Measurements from ENCODE around the gene KRTAP10-8. TPM values are rescaled to one million over a fixed set of nuclear protein-coding genes. Genes with fewer than 3 reads are reported as not detected.

The KRTAP10-8 gene
- total RNA-seq, 4 donors from 2014 or later: not detected

DNA sequence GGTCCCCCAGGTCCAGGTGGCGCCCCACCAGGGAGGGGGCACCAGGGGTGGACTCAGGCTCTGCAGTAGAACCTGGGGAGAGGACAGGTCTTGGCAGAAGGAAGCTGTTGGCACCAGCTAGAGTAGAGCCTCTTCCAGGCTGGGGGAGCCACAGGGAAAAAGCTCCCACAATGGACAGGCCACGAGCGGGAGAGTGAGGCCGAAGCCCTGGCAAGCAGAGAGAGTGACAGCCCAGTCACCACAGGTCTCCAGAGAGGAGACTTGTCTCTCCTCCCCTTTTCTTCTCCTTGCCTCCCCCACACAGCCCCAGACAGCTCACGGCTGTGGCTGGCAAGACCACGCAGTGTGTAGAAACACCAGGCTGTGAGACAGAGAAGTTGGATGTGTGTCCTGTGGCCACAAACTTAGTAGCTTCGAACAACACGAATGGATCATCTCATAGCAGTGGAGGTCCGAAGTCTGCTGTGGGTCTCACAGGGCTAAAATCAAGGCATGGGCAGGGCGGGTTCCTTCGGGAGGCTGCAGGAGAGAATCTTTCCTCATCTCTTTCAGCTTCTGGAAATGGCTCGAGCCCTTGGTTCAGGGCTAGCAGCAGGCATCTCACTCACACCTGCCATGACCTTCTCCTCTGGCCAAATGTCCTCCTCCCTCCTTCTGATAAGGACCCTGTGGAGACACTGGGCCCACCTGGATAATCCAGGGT, 39.2 kb downstream of the KRTAP10-8 start:
- TF ChIP-seq, protein P1, sequence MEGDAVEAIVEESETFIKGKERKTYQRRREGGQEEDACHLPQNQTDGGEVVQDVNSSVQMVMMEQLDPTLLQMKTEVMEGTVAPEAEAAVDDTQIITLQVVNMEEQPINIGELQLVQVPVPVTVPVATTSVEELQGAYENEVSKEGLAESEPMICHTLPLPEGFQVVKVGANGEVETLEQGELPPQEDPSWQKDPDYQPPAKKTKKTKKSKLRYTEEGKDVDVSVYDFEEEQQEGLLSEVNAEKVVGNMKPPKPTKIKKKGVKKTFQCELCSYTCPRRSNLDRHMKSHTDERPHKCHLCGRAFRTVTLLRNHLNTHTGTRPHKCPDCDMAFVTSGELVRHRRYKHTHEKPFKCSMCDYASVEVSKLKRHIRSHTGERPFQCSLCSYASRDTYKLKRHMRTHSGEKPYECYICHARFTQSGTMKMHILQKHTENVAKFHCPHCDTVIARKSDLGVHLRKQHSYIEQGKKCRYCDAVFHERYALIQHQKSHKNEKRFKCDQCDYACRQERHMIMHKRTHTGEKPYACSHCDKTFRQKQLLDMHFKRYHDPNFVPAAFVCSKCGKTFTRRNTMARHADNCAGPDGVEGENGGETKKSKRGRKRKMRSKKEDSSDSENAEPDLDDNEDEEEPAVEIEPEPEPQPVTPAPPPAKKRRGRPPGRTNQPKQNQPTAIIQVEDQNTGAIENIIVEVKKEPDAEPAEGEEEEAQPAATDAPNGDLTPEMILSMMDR (IDR thresholded peaks at IDR 0.05): no peak
- DNase-seq (ENCODE audit: low spot score) (no peak), ATAC-seq (ENCODE audit: low FRiP score) (no peak)

DNA sequence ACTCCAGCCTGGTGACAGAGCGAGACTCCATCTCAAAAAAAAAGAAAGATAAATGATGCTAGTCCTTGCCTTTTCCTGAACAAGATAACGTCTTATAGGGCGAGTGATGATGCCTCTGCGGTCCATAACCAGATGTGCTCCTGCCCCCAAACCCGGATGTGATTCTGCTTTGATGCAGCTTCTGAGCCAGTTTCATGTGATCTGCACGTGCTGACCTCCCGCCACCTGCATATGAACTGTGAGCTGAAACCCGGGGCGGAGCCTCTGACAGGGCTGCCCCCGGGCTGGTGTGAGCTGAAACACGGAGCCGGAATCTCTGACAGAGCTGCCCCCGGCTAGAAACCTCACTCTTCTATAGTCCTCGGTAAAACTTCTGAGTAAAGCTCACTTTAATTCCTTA, 41.2 kb downstream of the KRTAP10-8 start:
- TF ChIP-seq, protein P1 (IDR thresholded peaks at IDR 0.05): no peak
- ATAC-seq (ENCODE audit: low FRiP score) (no peak), DNase-seq (ENCODE audit: low spot score) (no peak)

DNA sequence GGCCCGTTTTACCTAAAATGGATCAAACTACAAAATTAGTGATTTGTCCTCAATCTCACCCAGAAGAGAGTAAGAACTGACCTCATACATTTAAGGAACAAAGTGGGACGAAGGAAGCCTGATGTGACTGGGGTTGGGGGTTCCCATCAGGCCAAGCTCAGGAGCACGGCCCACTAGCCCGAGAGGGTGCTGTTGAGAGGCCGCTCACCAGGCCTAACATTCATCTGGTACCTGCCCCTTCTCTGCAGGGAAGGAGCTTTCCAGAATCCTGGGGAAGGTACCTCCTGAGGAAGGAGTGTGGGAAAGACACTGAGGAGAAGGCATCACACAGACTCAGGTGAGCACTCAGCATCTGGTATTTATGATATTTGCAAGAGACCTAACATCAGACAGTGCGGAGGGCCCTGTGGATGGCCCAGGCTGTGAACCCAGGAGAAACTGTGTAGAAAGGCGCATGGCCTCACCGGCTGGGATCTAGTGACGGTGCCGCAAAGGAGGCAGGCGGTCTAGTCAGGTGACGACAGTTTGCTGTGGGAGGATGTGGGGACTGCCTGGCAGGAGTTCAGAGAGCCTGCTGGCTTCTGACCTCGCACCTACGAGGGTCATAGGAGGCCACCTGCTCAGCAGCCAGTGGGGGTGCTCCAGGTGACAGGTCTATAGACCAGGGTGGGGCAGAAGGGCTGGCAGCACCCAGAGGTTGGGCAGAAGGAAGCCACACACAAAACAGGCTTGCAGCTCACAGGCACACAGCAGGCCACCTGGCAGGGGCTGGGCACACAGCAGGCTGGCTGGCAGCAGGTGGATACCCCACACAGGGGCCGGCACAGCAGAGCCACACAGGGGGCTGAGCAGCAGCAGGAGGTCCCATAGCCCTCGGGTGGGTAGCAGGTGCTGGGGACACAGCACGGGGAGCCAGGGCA, 42.0 kb downstream of the KRTAP10-8 start:
- peak; percentile 6 for ATAC-seq (ENCODE audit: low FRiP score)
- TF ChIP-seq, protein P1 (IDR thresholded peaks at IDR 0.05): no peak
- no peak for DNase-seq (ENCODE audit: low spot score)

DNA sequence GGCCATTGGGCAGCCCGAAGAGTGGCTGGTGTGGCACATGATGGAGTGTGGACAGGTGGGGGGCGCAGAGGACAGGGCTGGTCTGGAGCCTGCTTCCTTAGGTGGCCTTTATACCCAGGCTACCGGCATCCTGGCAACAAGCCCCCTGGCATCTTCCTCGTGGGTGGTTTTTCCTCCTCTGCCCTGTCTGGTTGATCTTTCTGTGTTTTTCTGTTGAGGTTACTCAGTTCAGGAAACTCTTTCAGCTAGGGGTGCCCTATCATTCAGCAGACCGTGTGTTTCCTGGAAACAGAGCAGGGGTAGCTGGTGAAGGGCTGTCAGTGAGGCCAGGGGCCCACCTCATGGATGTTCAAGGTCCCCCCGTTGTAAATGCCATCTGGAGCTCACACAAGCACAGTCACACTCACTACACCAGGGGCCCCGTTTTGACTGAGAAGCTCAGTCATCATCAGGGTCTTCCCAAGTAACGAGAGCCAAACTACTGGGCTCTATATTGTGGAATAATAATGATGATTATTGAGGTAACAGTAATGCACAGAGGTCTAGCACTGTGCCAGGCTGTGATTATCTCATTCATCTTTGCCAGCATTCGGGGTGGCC, 42.8 kb downstream of the KRTAP10-8 start, which contains the start of gene KRTAP12-4:
TSS of gene KRTAP12-4 (minus strand) at position 84 of the 600 bp plus-strand sequence. CDS start at position 39, 45 bp downstream.
- no peak for DNase-seq (ENCODE audit: low spot score)
- TF ChIP-seq, protein P1 (IDR thresholded peaks at IDR 0.05): no peak
- no peak for ATAC-seq (ENCODE audit: low FRiP score)

DNA sequence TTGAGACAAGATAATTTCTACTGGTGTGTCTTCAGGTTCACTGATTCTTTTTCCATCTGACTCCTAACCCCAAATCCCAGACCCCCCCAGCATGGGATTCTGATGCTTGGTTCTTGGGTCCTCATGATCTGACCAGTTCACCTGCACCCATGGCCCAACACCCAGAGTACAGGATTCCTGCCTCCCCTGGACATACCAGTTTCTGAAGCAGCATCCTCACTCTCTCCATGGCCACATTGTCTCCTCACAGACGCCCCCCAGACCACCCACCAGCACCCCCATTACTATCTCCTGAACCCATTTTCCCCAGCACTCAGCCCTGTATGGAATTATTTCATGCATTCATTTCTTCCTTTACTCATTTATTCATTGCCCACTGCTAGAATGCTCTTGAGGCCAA, 45.0 kb downstream of the KRTAP10-8 start:
- ATAC-seq (ENCODE audit: low FRiP score) (no peak), DNase-seq (ENCODE audit: low spot score) (no peak)
- TF ChIP-seq, protein P1 (IDR thresholded peaks at IDR 0.05): no peak

DNA sequence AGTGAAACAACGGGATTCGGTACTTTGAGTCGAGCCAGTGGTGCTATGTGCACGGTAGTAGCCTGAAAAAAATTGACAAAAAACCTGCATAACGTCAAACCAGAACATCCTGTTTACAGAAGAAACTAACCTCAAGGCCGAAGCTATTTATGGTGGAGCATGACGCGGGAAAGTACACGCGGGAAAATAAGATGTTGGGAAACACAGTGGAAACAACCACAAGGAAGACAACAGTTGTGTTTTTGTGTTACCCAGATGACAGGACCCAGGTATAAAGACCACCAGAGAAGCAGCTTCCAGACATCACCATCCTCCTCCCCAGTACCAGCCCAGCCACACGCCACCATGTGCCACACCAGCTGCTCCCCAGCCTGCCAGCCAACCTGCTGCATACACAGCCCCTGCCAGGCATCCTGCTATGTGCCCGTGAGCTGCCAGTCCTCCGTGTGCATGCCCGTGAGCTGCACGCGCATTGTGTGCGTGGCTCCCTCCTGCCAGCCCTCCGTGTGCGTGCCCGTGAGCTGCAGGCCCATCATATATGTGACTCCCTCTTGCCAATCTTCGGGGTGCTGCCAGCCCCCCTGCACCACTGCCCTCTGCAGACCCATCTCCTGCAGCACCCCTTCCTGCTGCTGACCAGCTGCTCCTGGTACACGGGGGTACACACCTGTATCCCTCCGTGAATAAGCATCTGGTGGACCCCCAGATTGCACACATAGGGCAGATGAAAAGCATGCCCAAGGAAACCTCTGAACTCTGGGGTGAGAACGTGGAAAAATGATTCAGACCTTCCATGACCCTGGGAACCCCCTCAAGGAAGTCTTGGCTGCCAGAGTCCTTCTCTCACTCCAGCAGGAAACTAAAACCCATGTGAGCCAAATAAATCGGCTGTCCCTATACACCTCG, 46.0 kb downstream of the KRTAP10-8 start, which contains the start of gene KRTAP12-3:
TSS of gene KRTAP12-3 (plus strand) at position 298 of the 906 bp plus-strand sequence. CDS start at position 346, 48 bp downstream.
- ATAC-seq (ENCODE audit: low FRiP score): no peak
- DNase-seq (ENCODE audit: low spot score): no peak
- TF ChIP-seq, protein P1 (IDR thresholded peaks at IDR 0.05): no peak

Measured in omental fat pad (tissue), 4 donors.